CMK (cell line): ENCODE data around the gene ACSL6.

Source experiments
- DNase-seq: peaks from one replicate; pipeline ENCODE4 v3.0.0-alpha.2; 2010; ENCODE audit warnings: low read depth

Gene ACSL6

DNA sequence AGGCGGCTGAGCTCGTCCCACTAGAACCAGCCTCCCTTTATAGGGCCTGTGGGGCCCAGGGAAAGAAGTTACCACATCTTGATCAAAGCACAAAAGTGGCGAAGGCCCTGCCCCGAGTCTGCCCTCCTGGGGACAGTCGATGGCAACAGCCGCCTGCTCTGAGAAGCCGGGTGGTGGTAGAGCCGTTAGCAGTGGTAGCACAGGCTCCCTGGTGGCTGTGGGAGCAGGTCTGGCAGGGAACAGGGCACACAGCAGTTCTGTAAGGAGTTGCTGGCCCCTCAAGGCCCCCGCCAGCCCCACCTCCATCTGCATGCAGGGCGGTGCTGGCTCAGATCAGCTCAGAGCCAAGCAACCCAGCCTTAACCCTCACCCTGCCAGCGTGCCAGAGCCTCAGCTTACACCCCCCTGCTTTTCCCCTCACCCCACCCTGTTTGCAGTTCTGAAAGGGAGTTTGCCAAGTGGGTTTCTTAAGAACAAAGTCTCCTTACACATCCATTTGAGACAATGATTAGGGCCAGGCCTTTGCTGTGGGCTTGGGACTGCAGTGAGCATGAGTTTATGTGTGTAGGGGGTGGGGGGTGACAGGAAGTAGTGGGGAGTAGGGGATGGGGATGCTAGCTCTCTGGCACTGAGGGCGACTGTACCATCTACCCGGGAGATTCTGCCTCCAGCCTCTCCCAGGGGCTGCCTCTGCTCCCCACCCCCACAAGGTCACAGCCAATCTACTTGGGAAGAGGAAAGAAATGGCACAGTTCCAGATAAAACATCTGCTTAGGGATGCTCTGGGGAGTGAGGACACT lies 11.8 kb downstream of the ACSL6 start:
- DNase-seq, result no peak

DNA sequence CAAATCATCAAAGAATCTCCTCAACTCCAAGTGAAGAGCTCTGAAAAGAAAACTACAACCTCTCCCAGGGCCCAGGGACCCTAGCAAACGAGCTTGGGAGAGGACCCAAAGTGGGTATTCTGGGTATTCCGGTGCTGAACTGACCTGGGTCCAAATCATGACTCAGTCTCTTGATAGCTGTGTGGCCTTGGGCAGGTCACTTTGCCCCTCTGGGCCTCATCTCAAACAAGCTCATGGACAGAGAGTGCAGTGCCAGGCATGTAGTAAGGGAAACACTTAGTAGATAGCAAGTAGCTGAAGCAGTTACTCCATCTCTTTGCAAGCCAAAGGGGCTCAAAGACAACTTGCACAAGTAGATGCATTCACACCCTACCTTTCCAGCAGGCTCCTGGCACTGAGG lies 12.4 kb downstream of the ACSL6 start:
- DNase-seq, result no peak

GRCh38 chr5:131998431-131999040 lies 12.9 kb downstream of the ACSL6 start:
- no peak for DNase-seq

DNA sequence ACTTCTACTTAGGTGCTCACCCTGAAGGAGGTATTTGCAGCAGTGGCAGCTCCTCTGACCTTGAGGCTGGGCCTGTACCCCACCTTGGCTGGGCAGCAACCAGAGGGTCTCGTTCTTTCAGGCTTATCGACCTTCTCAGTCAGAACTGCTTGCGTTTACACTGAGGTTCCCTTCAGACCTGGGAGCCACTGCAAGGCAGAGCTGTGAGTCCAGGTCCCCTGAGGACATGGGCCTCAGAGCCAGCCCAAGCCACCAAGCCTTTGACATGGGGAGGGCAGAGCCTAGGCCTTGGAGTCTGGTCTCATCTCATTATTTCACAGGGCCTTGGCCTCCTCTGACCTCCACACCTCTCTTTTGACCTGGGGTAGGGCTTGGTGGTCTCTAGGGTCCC lies 13.7 kb downstream of the ACSL6 start:
- DNase-seq, result no peak

DNA sequence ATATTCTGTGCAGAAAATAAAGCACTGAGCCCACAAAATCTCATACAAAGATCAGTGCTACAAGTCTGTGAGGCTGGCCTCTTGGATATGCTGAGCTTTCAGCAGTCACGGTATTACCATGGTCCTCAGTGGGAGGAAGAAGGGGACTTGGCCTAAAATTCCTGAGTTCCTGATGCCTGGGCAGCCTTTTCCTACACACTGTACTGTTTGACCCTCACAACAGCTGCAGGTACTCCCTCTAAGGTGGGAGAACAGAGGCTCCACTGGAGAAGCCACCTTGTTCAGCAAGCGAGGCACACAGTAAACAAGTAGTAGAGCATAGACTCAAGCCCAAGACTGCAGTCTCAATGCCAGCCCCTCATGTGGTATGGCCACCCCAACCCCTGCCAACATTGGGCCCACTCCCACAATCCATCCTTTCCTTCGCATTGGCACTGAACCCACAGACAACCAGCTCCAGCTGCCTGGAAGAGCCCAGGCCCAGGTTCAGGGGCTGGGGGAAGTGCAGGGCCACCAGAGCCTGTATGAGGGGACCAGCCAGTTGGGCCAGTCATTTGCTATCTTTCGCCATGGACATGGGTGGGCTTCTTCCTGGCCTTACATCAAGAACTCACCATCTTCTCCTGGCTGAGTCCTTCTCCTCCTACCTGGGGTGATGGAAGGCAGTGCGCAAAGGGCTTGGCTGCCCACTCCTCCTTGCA lies 14.3 kb downstream of the ACSL6 start:
- DNase-seq, result no peak

GRCh38 chr5:131996210-131997025 lies 15.0 kb downstream of the ACSL6 start:
- peak; percentile 59 for DNase-seq

DNA sequence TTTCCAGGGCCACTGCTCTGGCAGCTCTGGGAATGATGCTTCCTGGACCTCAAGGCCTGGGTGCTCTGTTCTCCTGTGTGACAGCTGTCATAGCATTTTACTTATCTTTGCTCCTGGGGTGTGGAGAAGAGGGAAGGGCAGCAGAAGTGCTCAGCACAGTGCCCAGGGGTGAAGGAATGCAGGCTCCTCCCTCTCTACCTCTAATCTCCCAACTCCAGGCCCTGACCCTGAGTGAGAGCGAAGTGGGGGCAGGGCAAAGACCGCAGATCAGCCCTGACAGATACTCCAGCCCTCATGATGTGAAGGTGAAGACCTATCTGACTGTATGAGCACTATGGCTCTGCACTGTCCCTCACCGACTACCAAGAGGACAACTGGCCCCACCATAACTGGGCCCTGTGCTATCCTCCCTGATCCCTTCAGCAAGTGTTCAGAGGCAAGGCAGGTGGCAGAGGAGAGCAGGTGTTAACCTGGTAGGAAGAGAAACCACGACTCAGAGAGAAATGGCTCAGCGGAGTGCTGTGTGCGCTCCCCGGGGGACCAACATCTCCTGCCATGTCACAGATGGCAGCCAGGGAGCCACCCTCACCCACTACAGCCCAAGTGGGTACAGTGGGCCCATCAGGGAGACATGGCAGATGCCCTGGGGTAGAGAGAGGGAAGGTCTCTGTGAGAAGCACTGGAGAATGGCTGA lies 16.8 kb downstream of the ACSL6 start:
- peak; percentile 29 for DNase-seq

DNA sequence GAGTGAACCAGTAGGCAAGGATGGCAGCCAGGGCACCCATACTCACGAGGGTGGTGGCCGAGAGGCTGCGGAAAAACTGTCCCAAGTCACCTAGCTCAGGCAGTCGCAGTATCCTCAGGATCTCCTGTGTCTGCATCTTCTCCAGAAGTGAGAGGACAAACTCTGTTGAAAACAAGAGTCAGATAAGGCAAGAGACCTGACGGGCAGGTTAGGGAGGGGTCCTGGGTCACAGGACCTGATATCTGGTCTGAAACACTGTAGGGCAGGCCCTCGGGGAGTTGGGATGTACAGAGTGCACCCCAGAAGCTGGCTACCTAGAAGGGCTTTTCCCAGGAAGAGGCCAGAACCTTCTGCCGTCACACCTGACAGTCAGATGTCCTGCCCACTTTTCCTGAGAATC lies 17.4 kb downstream of the ACSL6 start:
- DNase-seq, result no peak

- DNase-seq, result no peak
These were observed 17.8 kb downstream of the ACSL6 start for GRCh38 chr5:131993676-131994075.

- DNase-seq, result no peak
These were observed 19.1 kb downstream of the ACSL6 start for GRCh38 chr5:131992370-131992769.

- no peak for DNase-seq
These were observed 19.7 kb downstream of the ACSL6 start for GRCh38 chr5:131991593-131992324.

GRCh38 chr5:131990716-131991115 lies 20.7 kb downstream of the ACSL6 start:
- no peak for DNase-seq

DNA sequence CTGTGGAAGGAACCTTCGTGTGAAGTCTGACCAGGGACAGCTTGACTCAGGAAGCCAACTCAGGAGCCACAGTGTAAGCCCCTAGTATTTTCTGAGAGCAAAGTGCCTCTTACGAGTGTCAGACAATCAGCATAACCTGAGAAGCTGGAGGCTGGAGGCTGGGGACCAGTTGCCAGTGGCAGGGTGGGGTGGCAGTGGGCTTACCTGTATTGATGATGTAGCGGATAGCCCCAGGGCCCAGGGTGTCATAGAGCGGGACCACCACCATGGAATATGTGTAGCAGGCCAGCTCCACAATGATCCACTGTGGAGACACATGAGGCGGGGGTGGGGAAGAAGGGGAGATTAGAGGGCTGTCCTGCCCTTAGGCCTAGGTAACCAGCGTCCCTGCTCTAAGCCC lies 22.9 kb downstream of the ACSL6 start:
- no peak for DNase-seq

- no peak for DNase-seq
These were observed 24.2 kb downstream of the ACSL6 start for GRCh38 chr5:131987251-131987650.

GRCh38 chr5:131986161-131986912 lies 25.1 kb downstream of the ACSL6 start:
- DNase-seq, result no peak

DNA sequence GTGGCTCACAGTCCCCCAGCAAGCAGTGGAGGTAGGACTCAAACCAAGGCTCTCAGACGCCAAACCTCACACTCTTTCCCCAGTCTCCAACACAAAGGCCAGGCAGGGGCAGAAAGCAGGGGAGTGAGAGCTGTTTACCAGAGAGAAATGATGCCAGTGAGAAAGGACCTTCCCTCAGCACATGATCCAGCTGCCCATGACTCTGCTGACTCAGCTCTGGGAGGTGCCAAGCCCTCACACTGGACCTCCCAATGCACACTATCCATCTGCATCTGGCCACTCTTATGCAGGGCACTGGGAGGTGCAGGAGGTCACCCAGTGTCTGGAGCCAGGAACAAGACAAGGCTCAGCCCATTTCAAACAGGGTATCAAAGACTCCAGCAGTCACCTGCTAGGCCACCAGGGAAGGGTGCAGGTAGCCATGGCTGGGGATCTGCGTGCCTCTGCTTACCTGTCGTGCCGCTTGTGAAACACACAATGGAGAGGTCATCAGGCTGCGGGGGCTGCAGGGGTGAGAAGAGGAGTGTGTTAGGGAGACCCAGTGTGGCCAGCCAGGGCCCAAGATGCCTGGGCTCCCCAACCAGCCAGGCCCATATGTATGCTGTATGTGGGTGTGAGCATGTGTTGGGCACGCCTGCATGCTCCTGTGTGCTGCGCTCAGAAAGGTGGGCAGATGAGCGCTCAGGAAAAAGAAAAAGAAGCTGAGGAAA lies 26.3 kb downstream of the ACSL6 start:
- no peak for DNase-seq

- no peak for DNase-seq
These were observed 28.1 kb downstream of the ACSL6 start for GRCh38 chr5:131983244-131983771.

- DNase-seq, result no peak
These were observed 29.9 kb downstream of the ACSL6 start for GRCh38 chr5:131981516-131981915.

- no peak for DNase-seq
These were observed 30.8 kb downstream of the ACSL6 start for GRCh38 chr5:131980696-131981095.
